T-helper 1 cell treated with Interleukin-12 subunit alpha and Interleukin-12 subunit beta and Interleukin-4 antibody, amounts not matched to agents 30 ng/mL and 1 ng/mL, for 36 hours (primary cell): ENCODE measurements around the gene LMBRD1. TPM values are rescaled to one million over a fixed set of nuclear protein-coding genes. Genes with fewer than 3 reads are reported as not detected.

ENCODE experiments used
- intact Hi-C: fragments of 100-400 bp; cut with micrococcal nuclease; formaldehyde crosslinking; loops from one replicate; pipeline ENCODE4 v1.15.1; 2024
- total RNA-seq: library from RNA; stranded (reverse); gene quantifications from 2 replicates; pipeline ENCODE4 v1.2.3, GENCODE V29; 2022

The LMBRD1 gene
- total RNA-seq, 1 donor from 2014 or later = 26.8 TPM

- intact Hi-C loops = no loop called here
Measured at GRCh38 chr6:69643688-69644087, 153.1 kb downstream of the LMBRD1 start.

GRCh38 chr6:69632932-69633331 lies 163.9 kb downstream of the LMBRD1 start:
- intact Hi-C loops = loop anchor here (1.0 to 5.0 kb wide), 2 partner anchors 48 to 234 kb away; partner anchors contain the start of gene COL19A1

GRCh38 chr6:69631552-69632346 lies 165.1 kb downstream of the LMBRD1 start:
- intact Hi-C loops = loop anchor here (1.0 to 5.0 kb wide), 3 partner anchors 46 to 236 kb away; partner anchors contain the start of gene COL19A1

GRCh38 chr6:69630767-69631166 lies 166.0 kb downstream of the LMBRD1 start:
- intact Hi-C loops = loop anchor here (1.0 to 5.0 kb wide), 2 partner anchors 166 to 237 kb away; partner anchors contain the start of gene COL19A1

- intact Hi-C loops = no loop called here
Measured at GRCh38 chr6:69627625-69628024, 169.2 kb downstream of the LMBRD1 start.

- intact Hi-C loops = no loop called here
Measured at GRCh38 chr6:69624944-69625343, 171.9 kb downstream of the LMBRD1 start.

Other genes with a start within 250 kb of the LMBRD1 start
- not detected in 2 replicates for gene COL19A1, start 69.5 kb upstream of the LMBRD1 start, total RNA-seq